Effector memory CD4-positive, alpha-beta T cell (primary cell): ENCODE measurements around the gene PTPRT.
"Not testable (repeated sequence)": the region's sequence is repeated elsewhere in the genome, so short reads cannot be mapped to it uniquely, and the experiment has no call there.

ENCODE experiments used
- DNase-seq, 3 donors: peaks; one replicate each; pipeline ENCODE4 v3.0.0-alpha.2; 2020
- H3K27ac ChIP-seq: 2 replicates; pipeline ENCODE4 v1.7.0; 2013; ENCODE audit warnings: mild to moderate bottlenecking, low read length, moderate library complexity; ENCODE audit not compliant: insufficient read depth, poor library complexity, severe bottlenecking
- H3K27me3 ChIP-seq: replicated peaks from 2 replicates; pipeline ENCODE4 v1.7.0; 2013; ENCODE audit warnings: mild to moderate bottlenecking, low read length; ENCODE audit not compliant: insufficient read depth, control insufficient read depth, poor library complexity, severe bottlenecking
- H3K36me3 ChIP-seq: 2 replicates; pipeline ENCODE4 v1.7.0; 2013; ENCODE audit warnings: mild to moderate bottlenecking, low read length, moderate library complexity; ENCODE audit not compliant: control insufficient read depth, insufficient read depth
- H3K4me1 ChIP-seq: 2 replicates; pipeline ENCODE4 v1.7.0; 2013; ENCODE audit warnings: low read length, mild to moderate bottlenecking; ENCODE audit not compliant: control insufficient read depth, insufficient read depth, poor library complexity, severe bottlenecking
- H3K4me3 ChIP-seq: 2 replicates; pipeline ENCODE4 v1.7.0; 2013; ENCODE audit warnings: low read length, low read depth, mild to moderate bottlenecking; ENCODE audit not compliant: insufficient read depth, poor library complexity, severe bottlenecking
- H3K9me3 ChIP-seq: 2 replicates; pipeline ENCODE4 v1.7.0; 2013; ENCODE audit warnings: mild to moderate bottlenecking, low read length, moderate library complexity; ENCODE audit not compliant: control insufficient read depth

The PTPRT gene

DNA sequence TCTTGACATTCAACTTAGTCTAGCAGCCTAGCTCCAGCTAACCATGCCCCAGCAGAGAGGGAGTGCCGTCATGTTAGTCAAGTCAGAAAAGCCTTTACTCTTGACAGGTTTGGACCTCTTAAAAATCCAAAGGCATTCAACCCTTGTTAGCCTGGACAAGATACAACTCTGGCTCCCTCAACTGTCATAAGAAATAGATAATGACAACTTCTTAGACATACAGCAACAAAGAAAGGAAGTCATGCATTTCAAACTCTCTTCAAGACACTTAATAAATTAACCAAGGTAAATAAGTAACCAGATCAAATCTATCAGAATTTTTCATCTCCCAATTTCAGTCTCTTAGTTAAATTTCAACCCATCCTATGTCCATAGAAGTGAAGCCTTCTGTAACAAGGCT lies 22.7 kb downstream of the PTPRT start:
- no peak overlapping the region for H3K27ac ChIP-seq
- H3K36me3 ChIP-seq: no peaks in the 10 kb centered on the region
- H3K4me1 ChIP-seq: no peaks in the 10 kb centered on the region
- no peaks in the 10 kb centered on the region for H3K9me3 ChIP-seq
- no peak overlapping the region for H3K4me3 ChIP-seq
- H3K27me3 ChIP-seq: no peaks in the 10 kb centered on the region
- DNase-seq: no peak

GRCh38 chr20:43165611-43166010 lies 24.1 kb downstream of the PTPRT start:
- Histone ChIP-seq H3K9me3 (no peaks in the 10 kb centered on the region), H3K27ac (no peak overlapping the region), H3K27me3 (no peaks in the 10 kb centered on the region), H3K4me3 (no peak overlapping the region), H3K36me3 (no peaks in the 10 kb centered on the region), H3K4me1 (no peaks in the 10 kb centered on the region)
- DNase-seq: no peak

- not testable (repeated sequence) for H3K27me3 ChIP-seq, H3K36me3 ChIP-seq, H3K4me1 ChIP-seq, DNase-seq, H3K27ac ChIP-seq, H3K9me3 ChIP-seq, H3K4me3 ChIP-seq
Observed at GRCh38 chr20:43164736-43165135, 25.0 kb downstream of the PTPRT start.

GRCh38 chr20:43161716-43162115 lies 28.0 kb downstream of the PTPRT start:
- Histone ChIP-seq H3K36me3 (no peaks in the 10 kb centered on the region), H3K9me3 (no peaks in the 10 kb centered on the region), H3K4me3 (no peak overlapping the region), H3K27me3 (no peaks in the 10 kb centered on the region), H3K4me1 (no peaks in the 10 kb centered on the region), H3K27ac (no peak overlapping the region)
- DNase-seq: no peak

DNA sequence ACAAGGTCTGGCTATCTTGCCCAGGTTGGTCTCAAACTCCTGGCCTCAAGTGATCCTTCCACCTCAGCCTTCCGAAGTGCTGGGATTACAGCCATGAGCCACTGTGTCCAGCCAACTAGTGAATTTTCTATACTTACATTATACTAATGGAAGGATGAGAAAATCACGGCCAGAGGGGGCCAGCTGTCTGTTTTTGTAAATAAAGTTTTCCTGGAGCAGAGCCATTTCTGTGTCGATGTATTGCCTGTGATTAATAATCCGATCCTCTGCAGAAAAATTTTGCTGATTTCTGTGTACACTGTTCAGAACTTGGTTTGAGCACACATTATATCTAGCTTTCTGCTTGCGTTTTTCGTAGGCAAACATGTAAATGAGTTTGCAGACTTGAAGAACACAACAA lies 28.8 kb downstream of the PTPRT start:
- Histone ChIP-seq H3K27me3 (no peaks in the 10 kb centered on the region), H3K9me3 (no peaks in the 10 kb centered on the region), H3K36me3 (no peaks in the 10 kb centered on the region), H3K4me3 (no peak overlapping the region), H3K27ac (no peak overlapping the region), H3K4me1 (no peaks in the 10 kb centered on the region)
- no peak for DNase-seq

DNA sequence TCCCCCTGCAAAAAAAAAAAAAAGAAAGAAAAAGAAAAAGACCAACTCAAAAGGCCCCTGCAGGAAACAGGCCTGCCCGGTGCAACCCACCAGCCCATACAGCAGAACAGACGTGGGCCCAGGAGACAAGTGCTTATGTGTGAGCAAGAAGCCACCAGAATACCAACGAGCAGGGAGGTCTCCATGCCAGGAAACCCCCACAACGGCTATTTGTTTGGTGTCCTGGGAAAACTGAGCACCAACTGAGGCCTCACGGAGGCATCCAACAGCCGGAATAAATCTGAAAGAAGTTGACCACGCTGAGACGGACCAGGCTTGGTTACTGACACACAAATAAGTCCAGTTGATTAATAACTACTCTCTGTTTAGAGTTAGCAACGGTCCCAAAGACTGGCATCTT lies 29.7 kb downstream of the PTPRT start:
- Histone ChIP-seq H3K27ac (no peak overlapping the region), H3K36me3 (no peaks in the 10 kb centered on the region), H3K9me3 (no peaks in the 10 kb centered on the region), H3K4me3 (no peak overlapping the region), H3K4me1 (no peaks in the 10 kb centered on the region), H3K27me3 (no peaks in the 10 kb centered on the region)
- no peak for DNase-seq

DNA sequence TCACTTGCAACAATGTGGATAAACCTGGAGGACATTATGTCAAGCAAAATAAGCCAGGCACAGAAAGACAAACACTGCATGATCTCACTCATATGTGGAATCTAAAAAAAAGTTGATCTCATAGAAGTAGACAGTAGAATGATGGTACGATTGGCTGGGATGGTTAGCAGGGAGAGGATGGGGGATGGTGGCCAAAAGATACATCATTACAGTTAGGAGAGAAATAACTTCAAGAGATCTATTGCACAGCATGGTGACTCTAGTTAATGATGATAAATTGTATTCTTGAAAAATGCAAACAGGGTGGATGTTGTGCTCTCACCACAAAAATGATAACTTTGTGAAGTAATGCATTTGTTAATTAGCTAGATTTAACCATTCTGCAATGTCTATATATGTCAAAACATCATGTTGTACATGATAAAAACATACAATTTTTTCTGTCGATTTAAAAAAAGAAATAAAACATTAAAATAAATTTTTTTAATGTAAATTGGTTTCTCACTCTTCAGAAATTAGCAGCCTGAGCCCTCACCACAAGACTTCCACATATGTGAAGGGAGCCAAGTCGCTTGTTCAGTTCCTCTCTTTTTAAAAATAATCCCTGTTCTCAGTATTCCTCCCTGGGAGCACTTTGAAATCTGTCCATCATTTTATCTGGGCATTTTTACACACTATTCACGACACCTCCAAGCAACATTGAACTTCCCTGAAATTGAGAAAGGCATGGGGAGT lies 34.2 kb downstream of the PTPRT start:
- H3K27me3 ChIP-seq: no peaks in the 10 kb centered on the region
- no peaks in the 10 kb centered on the region for H3K36me3 ChIP-seq
- H3K9me3 ChIP-seq: no peaks in the 10 kb centered on the region
- H3K4me3 ChIP-seq: no peak overlapping the region
- H3K4me1 ChIP-seq: no peaks in the 10 kb centered on the region
- no peak overlapping the region for H3K27ac ChIP-seq
- no peak for DNase-seq

GRCh38 chr20:43151901-43152300 lies 37.8 kb downstream of the PTPRT start:
- Histone ChIP-seq H3K27ac (no peak overlapping the region), H3K4me3 (no peak overlapping the region), H3K27me3 (no peaks in the 10 kb centered on the region), H3K9me3 (no peaks in the 10 kb centered on the region), H3K36me3 (no peaks in the 10 kb centered on the region), H3K4me1 (no peaks in the 10 kb centered on the region)
- DNase-seq: no peak

DNA sequence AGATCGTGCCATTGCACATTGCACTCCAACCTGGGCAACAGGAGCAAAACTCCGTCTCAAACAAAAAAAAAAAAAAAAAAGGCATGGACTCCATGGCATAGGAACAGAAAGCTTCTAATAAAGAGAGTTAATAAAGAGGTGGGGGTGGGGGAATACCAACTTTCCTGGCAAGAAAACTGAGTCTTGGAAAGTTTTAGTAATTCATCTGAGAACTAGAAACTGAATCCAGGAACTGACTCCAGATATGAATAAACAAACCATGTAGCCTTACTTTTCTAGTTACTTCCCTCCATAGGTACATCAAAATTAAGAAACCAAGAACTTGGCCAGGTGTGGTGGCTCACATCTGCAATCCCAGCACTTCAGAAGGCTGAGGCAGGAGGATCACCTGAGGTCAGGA lies 38.5 kb downstream of the PTPRT start:
- no peaks in the 10 kb centered on the region for H3K36me3 ChIP-seq
- no peaks in the 10 kb centered on the region for H3K4me1 ChIP-seq
- H3K4me3 ChIP-seq: no peak overlapping the region
- DNase-seq: no peak
- H3K27me3 ChIP-seq: no peaks in the 10 kb centered on the region
- no peaks in the 10 kb centered on the region for H3K9me3 ChIP-seq
- H3K27ac ChIP-seq: no peak overlapping the region

- H3K36me3 ChIP-seq: no peaks in the 10 kb centered on the region
- no peaks in the 10 kb centered on the region for H3K9me3 ChIP-seq
- no peaks in the 10 kb centered on the region for H3K27me3 ChIP-seq
- H3K4me1 ChIP-seq: no peaks in the 10 kb centered on the region
- no peak for DNase-seq
- no peak overlapping the region for H3K4me3 ChIP-seq
- no peak overlapping the region for H3K27ac ChIP-seq
Observed at GRCh38 chr20:43140726-43141125, 49.0 kb downstream of the PTPRT start.
